ENCODE data around the gene KIF12.

Gene KIF12

GRCh38 chr9:114098936-114099668 lies at the start of gene KIF12:
TSS of gene KIF12 (minus strand) at chr9:114099292. CDS start at chr9:114099276, 16 bp downstream.
- no peak for DNase-seq (ENCODE audit: low read depth)
- peak within 1 kb of the TSS; percentile 46 for H3K4me3 ChIP-seq (ENCODE audit: low read depth, low read length)
- no peak for TF ChIP-seq CTCF (conservative IDR thresholded peaks at IDR 0.05; ENCODE audit: low read depth, low read length)

- no peak for DNase-seq (ENCODE audit: low read depth)
- H3K4me3 ChIP-seq (ENCODE audit: low read depth, low read length): no peak overlapping the region
- no peak for TF ChIP-seq CTCF (conservative IDR thresholded peaks at IDR 0.05; ENCODE audit: low read depth, low read length)
Measured at GRCh38 chr9:114146735-114147134, 47.6 kb upstream of the KIF12 start.

GRCh38 chr9:114143234-114143633 lies 44.1 kb upstream of the KIF12 start:
- TF ChIP-seq CTCF (conservative IDR thresholded peaks at IDR 0.05; ENCODE audit: low read depth, low read length): no peak
- no peak for DNase-seq (ENCODE audit: low read depth)
- H3K4me3 ChIP-seq (ENCODE audit: low read depth, low read length): no peak overlapping the region

- no peak for TF ChIP-seq CTCF (conservative IDR thresholded peaks at IDR 0.05; ENCODE audit: low read depth, low read length)
- peak; percentile 53 for DNase-seq (ENCODE audit: low read depth)
- H3K4me3 ChIP-seq (ENCODE audit: low read depth, low read length): no peak overlapping the region
Measured at GRCh38 chr9:114141553-114142402, 42.7 kb upstream of the KIF12 start.

GRCh38 chr9:114140850-114141249 lies 41.8 kb upstream of the KIF12 start:
- DNase-seq (ENCODE audit: low read depth): no peak
- TF ChIP-seq CTCF (conservative IDR thresholded peaks at IDR 0.05; ENCODE audit: low read depth, low read length): no peak
- no peak overlapping the region for H3K4me3 ChIP-seq (ENCODE audit: low read depth, low read length)

- no peak for DNase-seq (ENCODE audit: low read depth)
- no peak for TF ChIP-seq CTCF (conservative IDR thresholded peaks at IDR 0.05; ENCODE audit: low read depth, low read length)
- no peak overlapping the region for H3K4me3 ChIP-seq (ENCODE audit: low read depth, low read length)
Measured at GRCh38 chr9:114140401-114140800, 41.3 kb upstream of the KIF12 start.

All from choroid plexus epithelial cell (primary cell).